GM21423 (cell line): Measurements from ENCODE around the gene ATP8B4.

Source experiments
- ATAC-seq: cut with Tn5 transposase; IDR thresholded peaks from one replicate; pipeline ENCODE4 v1.9.1; 2021; ENCODE audit warnings: mild to moderate bottlenecking, moderate library complexity; ENCODE audit not compliant: unreplicated experiment

The ATP8B4 gene

GRCh38 chr15:49870472-49870871 lies 248.6 kb downstream of the ATP8B4 start:
- no peak for ATAC-seq

GRCh38 chr15:49868348-49868747 lies 250.7 kb downstream of the ATP8B4 start:
- ATAC-seq: no peak

DNA sequence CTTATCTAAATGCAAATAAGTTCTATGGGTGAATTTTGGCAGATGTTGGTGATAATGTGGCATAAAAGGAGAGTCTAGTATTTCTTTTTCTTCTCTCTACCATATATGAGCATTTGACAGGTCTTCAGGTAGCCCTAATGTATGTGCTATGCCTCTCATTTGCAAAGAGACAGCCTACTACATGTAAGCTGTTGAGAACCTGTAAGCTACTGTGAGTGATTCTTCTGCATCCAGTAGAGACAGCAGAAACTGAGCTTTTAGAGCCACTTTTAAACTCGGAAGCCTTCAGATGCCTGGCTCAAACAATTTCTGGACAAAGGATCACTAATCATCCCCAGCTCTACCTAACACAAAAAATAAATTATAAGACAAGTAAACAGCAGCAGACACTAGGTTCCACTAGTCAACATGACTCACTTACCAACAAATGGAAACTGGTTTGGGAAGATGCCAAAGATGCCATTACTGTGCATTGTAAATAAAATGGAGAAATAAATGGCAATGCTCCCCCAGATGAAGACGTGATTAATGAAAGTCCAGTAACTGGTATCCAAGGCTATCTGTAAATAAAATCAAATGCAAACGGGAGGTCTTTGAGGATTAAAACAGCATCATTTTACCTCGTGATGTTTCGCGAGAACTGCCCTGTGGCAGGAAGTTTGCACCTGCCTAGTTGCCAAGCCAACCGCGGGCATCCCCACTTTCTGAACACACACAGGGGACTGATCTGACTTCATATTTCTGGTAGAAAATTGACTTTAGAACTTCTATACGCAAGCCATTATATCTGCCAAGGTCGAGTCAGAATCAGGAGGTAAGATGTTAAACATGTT lies 252.9 kb downstream of the ATP8B4 start:
- ATAC-seq: no peak

DNA sequence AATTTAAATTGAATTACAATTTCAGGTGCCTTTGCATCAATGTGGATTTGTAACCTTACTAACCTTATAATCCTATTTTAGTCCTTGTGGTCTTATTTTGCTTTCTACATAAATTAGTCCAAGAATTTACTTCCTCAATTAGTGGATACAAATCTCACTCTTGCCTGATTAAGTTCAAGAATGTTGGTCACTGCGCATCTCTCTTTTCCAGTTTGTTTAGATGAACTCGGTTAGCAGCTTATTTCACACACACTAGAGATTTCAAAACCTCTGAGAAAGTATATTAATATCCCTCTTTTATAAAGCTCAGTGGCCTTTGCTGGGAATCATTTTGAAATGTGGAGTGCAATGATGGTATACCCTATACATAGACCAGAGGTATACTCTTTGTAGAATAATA lies 254.8 kb downstream of the ATP8B4 start:
- no peak for ATAC-seq

GRCh38 chr15:49863431-49864224 lies 255.4 kb downstream of the ATP8B4 start:
- ATAC-seq: no peak

- ATAC-seq: no peak
Measured at GRCh38 chr15:49860101-49860500, 258.9 kb downstream of the ATP8B4 start.

DNA sequence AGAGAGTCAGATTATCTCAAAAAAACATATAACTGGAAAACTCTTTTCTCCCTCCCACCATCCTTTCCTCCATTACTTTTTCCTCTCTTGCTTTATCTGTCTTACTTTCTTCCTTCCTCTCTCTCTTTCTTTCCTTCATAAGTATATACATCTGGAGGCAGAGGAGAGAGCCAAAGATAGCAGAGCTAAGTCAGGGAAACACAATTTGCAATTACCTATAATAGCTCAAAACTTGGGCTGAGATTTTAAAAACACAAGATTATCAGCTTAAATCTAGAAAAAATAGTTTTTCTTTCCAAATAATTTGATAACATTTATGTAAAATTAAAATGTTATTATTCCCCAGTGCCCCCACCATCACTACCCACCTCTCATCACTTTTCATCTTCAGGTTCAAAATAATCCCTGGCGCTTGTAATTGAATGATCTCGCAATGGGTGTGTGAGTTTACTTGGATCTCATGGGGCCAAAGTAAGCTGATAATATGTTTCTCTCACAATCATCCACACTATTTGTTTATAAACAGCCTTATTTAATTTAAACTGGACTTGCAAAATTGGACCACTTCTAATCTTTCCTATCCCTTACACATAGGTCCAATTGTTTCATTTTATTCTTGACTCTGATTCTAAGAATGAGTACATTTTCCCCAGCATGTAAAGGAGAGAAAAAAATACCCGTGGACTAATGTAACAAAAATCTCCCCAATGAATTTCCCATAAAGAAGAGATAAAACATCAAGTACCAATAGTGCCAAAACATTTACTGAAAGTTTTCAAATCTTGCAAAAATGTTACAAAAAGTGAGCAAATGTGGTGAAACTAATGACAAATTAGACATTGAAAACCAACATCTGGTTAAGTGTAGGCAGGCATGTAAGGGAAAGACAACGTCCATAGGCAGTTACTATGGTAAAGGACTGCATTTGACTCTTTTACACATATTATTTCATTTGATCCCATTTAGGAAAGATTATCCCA lies 261.2 kb downstream of the ATP8B4 start:
- ATAC-seq: no peak

- ATAC-seq: no peak
Measured at GRCh38 chr15:49855917-49856637, 263.0 kb downstream of the ATP8B4 start.

DNA sequence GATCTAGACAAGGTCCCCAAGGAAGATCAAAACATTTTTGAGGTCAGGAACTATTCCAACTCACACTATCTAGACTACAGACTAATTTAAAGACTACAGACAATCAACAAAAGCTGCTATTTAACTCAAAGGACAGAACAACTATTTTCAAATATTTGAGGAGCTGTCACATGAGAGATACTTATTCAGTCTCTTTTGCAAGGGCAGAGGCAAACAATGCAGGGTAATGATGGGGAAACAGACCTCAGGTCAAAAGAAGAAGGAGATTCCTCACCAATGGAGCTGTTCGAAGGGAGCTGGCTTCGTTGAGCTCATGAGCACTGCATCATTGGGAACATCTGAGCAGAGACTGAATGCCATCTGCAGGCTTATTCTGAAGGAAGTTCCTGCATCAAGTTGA lies 266.3 kb downstream of the ATP8B4 start:
- no peak for ATAC-seq

DNA sequence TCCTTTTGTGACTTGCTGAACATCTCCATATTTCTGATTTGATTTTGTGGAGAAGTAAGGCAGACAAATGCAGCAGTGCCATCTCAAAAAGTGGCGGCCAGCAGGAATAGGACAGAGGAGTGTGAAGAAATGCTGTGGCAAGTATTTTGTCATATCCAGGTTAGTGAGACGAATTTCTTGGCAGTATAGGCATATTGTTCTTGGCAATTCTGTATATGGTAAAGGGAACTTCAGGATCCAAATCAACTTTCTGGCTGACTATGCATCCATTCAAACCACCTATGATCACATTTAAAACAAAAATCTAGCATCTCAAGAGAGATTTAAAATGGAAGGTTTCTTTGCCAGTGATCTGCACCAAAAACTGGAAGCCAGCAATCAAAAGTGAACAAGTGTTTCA lies 270.2 kb downstream of the ATP8B4 start:
- no peak for ATAC-seq

- ATAC-seq: no peak
Measured at GRCh38 chr15:49848282-49848724, 270.7 kb downstream of the ATP8B4 start.

- ATAC-seq: no peak
Measured at GRCh38 chr15:49847423-49848281, 271.4 kb downstream of the ATP8B4 start.

GRCh38 chr15:49844390-49844789 lies 274.6 kb downstream of the ATP8B4 start:
- ATAC-seq: no peak

GRCh38 chr15:49843725-49844124 lies 275.3 kb downstream of the ATP8B4 start:
- ATAC-seq: no peak

- ATAC-seq: no peak
Measured at GRCh38 chr15:49842031-49842730, 276.9 kb downstream of the ATP8B4 start.

DNA sequence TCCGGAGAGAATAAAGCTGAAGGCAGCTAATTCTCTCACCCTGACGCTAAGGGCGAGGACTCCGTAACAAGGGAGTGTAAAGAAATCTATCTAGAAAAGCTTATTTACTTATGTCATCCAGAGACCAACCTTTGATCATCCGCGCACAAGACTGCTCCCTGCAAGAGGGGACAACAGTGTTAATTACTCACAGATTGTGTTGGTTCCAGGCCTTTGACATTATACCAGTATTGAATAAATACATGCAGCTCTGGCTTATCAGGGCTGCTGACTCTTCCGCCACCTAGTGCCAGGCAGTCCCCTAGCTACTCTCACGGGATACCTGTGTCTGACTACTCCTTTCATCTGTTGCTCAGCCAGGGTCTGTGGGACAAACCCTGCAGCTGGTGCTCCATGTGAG lies 286.5 kb downstream of the ATP8B4 start:
- no peak for ATAC-seq

DNA sequence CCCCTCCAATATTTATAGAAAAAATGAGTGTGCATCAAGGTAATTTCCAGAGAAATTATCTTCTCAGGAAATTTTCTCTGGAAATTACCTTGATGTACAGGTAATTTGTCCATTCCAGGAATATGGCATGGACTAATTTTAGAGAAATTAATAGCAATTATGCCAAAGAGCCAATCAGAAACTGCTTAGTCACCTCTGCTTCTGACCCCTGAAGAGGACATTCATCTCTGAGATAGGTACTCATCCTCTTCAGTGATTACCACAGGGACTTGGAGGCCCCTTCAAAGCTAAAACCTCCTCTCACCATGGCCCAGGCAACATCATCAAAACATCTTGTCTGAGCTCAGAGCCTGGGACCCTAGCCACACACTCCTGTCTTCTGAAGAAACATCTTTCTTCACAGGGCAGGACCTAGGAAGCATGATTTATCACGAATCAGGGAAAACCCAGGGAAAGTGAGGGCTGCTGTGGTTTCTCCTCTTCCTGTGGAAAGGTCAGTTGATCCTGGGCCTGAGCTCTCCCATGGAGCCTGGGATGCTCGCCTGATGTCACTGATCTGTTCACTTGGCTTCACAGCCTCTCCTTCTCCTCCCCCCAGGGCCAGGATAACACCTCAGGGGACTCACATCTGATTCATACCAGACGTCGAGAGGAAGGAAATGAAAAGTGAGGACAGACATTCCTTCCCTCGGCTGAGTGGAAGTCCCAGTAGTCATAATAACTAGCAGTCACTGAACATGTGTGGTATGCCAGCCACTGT lies 287.6 kb downstream of the ATP8B4 start:
- ATAC-seq: no peak

DNA sequence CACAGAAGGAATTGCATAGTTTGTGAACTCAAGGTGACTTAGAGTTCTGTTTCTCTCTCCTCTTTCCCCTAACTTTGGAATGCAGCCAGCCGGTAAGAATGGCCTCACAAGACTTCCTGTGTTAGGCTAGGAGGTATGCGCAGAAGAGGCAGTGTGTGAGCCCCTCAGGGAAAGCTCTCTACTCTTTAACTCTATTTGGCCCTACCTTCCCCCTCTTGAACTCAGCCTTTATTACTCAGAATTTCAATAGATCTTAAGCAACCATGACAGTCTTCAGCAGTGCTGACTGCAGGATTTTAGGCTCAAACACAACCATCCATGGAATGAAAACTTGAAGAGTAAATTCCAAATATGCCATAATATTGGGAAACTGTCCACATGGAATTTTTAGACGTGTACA lies 288.6 kb downstream of the ATP8B4 start:
- ATAC-seq: no peak
